GM18873 (cell line): ENCODE measurements around the gene KRT15.

Source experiments
- ATAC-seq: cut with Tn5 transposase; IDR thresholded peaks from one replicate; pipeline ENCODE4 v1.9.1; 2021; ENCODE audit warnings: mild to moderate bottlenecking, moderate library complexity, moderate number of reproducible peaks; ENCODE audit not compliant: unreplicated experiment, low FRiP score

KRT15 gene

DNA sequence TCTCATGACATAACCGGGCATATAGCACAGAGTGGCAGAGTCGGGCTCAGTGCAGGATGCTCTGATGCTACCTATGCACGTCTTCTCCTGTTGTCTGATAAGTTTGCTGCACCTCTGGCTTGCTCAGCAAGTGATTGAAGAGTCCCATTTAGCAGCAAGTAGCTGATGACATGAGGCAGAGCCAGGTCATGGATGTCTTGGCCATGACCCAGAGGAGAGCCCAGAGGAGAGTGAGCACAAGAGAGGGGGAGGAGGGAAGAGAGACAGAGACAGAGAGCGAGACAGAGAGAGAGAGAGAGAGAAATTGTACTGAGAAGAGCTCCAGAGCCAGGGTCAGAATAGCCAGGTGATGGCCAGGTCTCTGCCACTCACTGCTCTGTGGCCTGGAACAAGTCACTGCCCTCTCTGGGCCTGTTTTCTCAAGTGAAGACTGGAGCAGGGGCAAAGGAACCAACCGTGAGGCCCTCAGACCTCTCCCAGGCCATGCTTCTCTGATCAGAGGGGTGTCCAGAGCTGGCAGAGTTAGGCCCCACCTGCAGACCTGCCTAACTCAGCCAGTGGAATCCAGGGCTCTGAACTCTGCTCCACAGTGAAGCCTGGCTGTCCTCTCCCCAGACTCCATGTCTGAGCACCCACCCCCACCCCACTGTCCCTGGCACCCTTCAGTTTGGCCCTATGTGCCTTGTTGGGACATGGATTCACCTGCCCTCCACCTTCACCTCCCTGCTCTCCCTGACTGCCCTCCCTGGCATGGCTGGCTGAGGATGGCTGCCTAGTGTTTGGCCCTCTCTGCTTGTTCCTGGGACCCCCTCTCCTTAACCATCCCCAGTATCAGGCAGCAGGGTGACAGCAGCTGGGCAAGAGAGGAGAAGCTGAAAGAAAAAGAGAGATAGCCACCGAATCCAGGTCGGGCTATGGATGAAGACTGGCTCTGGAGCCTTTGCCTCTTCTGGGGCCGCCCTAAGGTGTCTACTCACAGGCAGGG lies 33.5 kb downstream of the KRT15 start:
- ATAC-seq: no peak

DNA sequence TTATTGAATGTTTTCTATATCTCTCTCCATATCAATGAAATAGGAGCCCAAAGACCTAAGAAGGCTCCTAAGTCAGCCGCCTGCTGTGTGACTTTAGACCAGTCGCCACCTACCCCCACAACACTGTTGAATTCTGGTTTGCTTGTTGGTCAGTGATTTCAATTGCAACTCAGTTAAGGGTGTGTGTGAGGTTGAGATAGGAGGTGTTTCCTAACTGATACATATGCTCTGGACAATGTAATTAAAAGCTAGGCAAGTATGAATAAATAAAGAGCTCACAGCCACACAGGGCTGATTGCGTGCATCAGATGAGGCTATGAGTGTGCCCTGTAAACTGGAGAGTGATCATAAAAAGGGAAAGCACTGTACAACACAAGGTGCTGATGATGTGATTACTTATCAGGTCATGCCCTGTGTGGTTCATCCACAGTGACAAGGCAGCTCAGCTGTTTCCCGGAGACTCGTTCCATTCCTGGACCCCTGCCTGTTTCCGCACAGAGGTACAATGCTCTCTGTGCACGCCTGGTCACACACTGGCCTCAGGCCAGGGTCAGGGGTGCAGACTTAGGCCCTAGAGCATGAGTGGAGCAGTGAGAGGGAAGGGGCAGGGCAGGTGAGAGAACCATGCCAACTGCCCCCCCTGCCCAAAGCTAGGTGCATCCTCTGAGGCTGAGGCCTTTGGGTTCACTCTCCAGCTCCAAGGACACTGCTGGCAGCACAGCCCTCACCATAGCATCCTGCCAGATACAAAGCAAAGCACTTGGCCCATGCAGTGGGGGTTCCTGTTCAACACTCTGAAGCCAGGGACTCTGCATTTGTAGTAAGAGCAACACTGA lies 34.5 kb downstream of the KRT15 start:
- no peak for ATAC-seq

GRCh38 chr17:41483531-41483930 lies 35.2 kb downstream of the KRT15 start:
- ATAC-seq: no peak

- ATAC-seq: no peak
These were observed 37.7 kb downstream of the KRT15 start, which contains the start of gene KRT35 for GRCh38 chr17:41481036-41481435. Gene KRT35, minus strand, starts transcription at chr17:41481151. Its CDS starts 54 bp downstream, at chr17:41481097.

GRCh38 chr17:41480581-41480980 lies 38.1 kb downstream of the KRT15 start:
- no peak for ATAC-seq

DNA sequence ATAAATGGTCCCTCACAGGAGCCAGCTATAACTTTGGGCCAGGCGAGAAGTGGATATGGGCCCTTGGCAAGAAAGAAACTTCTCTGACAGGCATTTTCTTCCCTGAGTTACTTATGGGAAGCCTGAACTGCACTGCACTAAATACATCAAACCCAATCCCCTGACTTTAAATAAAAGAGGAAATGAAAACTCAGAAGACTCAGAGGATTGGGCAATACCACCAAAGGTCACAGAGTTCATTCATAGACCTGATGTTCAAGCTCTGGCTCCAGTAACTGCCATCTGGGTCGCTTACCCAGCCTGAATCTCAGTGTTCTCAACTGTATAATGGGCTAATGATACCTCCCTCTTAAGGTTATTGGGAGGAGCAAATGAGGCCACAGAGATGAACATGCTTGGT lies 38.6 kb downstream of the KRT15 start:
- no peak for ATAC-seq

- ATAC-seq: no peak
These were observed 40.5 kb downstream of the KRT15 start for GRCh38 chr17:41478237-41478636.

- ATAC-seq: no peak
These were observed 41.5 kb downstream of the KRT15 start for GRCh38 chr17:41476866-41477815.

DNA sequence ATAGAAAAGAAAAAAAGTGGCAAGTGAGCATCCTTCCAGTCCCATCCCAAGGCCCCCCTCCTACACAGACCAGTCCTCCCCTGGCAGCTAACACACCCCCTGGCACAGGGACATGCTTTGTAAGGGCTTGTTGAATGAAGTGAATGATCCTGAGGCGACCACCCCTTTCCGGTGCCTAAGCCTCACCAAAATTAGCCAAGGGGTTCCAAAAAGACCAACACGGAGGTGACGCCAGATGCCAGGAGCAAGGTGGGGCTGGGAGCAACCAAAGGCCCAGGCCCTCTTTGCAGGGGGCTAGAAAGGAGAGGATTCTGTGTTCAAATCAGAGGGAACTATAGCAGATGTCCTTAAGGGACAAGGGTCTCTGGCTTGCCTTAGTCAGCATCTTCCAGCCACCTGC lies 43.3 kb downstream of the KRT15 start:
- no peak for ATAC-seq

DNA sequence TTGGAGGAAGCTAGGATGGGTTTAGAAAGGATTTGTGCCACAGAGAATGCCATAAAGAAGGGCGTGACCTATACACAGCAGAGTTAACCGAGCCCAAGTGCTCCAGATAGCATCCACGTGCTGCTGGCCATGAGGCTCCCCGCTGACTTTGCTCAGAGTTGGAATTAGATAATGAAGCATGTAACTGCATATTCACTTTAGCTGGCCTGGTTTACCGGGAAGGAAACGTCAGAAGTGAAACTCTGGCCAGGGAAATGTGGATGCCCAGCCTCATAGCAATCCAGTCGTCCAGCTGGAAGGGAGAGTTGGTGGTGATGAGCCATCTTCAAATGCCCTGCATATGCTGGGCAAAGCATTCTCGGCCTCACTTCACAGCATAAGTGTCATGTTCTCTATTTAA lies 43.8 kb downstream of the KRT15 start:
- ATAC-seq: no peak

DNA sequence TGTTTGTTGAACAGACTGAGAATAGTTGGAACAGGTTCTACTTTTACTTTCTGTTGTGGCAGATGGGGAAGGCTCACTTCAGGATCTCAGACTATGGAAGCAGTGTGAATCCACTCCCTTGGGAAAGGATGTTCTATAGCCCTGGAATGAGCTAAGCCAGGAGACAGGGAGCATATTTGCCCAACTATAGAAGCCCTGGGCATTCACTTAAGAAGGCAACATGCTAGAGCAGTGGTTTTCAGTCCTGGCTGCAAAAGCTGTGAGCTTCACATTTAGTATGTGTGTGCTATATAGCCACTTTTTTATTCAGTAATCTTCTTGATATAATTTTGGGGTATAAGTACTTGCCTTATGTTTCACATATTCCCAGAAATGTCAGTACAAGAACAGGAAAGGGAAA lies 50.3 kb downstream of the KRT15 start:
- ATAC-seq: no peak

DNA sequence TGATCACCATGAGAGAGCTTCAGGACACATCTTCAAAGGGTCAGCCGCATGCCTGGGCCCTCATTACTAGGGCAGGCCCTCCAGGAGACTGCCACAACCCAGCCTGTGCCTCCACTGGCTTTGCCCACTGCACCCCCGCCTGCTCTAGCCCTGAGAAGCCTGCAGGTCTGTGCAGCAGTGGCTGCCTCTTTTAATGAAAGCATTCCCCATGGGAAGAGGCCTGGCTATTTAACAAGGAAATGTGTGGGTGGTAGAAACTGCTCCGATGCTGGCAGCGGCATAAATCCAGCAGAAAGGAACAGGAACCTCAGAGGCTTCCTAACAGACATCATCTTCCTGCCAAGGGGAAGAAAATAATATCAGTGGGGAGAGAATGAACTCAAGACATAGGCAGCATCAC lies 51.1 kb downstream of the KRT15 start:
- ATAC-seq: no peak

DNA sequence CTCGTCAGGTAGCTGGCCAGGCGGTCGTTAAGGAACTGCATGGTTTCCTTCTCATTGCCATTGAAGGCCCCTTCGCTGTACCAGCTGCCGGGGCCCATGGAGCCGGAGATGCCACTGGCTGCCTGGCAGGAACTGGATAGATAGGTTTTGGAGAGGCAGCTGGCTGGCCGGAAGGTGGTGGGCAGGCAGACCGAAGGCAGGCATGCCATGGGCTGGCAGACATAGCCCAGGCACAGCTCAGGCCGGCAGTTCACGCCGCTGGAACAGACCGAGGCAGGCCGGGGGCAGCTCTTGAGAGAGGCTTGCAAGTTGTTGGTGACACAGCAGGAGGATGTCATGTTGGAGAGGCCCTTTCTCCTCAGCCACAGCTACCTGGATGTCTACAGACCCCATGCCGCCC lies 51.7 kb downstream of the KRT15 start, which contains the start of gene KRT32:
KRT32 (minus strand) TSS at position 399 of the 400 bp plus-strand sequence; CDS start at position 338, 61 bp downstream.
- no peak for ATAC-seq

GRCh38 chr17:41464682-41465081 lies 54.0 kb downstream of the KRT15 start:
- ATAC-seq: no peak

GRCh38 chr17:41464173-41464572 lies 54.5 kb downstream of the KRT15 start:
- ATAC-seq: no peak

GRCh38 chr17:41463746-41464145 lies 54.9 kb downstream of the KRT15 start:
- ATAC-seq: no peak
